Measurements from ENCODE around the gene TIMM22. TPM values are rescaled to one million over a fixed set of nuclear protein-coding genes. Genes with fewer than 3 reads are reported as not detected.
A peak's percentile ranks its signal among the peaks of the same experiment; 100 is the strongest.

Gene TIMM22
- total RNA-seq, 1 donor from 2014 or later, result 10.3 TPM

DNA sequence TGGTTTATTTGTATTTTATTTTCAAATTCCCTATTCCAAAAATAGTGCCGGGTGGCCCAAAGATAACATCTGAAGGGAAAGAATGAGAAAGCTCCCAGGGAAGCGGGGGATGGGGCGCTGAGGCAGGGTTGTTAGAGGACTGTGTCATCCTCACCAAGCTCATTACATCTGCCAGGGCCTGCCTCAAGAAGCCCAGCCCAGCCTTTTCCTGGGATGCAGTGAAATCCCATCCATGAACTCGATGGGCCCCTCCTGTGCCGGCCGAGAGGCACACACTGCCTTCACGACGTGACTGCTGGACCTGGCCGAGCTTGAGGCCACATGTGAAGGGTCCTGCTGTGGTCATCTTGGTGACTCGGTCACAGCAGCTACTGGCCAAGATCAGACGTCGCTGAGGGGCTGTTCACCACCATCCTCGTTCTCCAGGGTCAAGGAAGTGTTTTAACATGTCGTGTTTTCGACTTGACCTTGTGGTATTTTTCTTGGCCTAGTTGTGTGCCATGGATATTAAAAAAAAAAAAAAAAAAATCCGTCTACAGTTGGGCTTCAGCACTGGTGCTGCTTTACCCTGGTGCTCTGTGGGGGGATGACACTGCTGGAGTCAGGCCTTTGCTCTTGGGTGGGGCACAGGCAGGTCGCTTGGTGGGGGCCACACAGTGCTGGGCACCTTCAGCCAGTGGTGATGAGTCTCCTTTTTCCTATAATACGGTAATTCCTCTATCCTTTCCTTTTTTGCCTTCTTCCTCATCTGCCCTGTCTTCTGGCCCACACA is 4.9 kb downstream of the TIMM22 start:
- Mint-ChIP-seq H3K9me3 (ENCODE audit: low read depth) (no peaks in the 10 kb centered on the region), H3K4me3 (ENCODE audit: unreplicated experiment) (peak overlapping the region; percentile 37), H3K27me3 (ENCODE audit: low read depth) (no peaks in the 10 kb centered on the region), H3K4me1 (ENCODE audit: low read depth) (peaks cover 77% of the 10 kb centered on the region), H3K36me3 (ENCODE audit: low read depth) (peaks cover 25% of the 10 kb centered on the region), H3K27ac (ENCODE audit: unreplicated experiment) (peak overlapping the region; percentile 97)
- DNase-seq (ENCODE audit: low spot score), result no peak
- TF ChIP-seq, protein P1, sequence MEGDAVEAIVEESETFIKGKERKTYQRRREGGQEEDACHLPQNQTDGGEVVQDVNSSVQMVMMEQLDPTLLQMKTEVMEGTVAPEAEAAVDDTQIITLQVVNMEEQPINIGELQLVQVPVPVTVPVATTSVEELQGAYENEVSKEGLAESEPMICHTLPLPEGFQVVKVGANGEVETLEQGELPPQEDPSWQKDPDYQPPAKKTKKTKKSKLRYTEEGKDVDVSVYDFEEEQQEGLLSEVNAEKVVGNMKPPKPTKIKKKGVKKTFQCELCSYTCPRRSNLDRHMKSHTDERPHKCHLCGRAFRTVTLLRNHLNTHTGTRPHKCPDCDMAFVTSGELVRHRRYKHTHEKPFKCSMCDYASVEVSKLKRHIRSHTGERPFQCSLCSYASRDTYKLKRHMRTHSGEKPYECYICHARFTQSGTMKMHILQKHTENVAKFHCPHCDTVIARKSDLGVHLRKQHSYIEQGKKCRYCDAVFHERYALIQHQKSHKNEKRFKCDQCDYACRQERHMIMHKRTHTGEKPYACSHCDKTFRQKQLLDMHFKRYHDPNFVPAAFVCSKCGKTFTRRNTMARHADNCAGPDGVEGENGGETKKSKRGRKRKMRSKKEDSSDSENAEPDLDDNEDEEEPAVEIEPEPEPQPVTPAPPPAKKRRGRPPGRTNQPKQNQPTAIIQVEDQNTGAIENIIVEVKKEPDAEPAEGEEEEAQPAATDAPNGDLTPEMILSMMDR (IDR thresholded peaks at IDR 0.05), result no peak

- H3K9me3 Mint-ChIP-seq (ENCODE audit: low read depth), result no peaks in the 10 kb centered on the region
- H3K4me1 Mint-ChIP-seq (ENCODE audit: low read depth), result peaks cover 77% of the 10 kb centered on the region
- TF ChIP-seq, protein P1 (IDR thresholded peaks at IDR 0.05), result peak; percentile 24
- H3K27ac Mint-ChIP-seq (ENCODE audit: unreplicated experiment), result peak overlapping the region; percentile 97
- no peaks in the 10 kb centered on the region for H3K27me3 Mint-ChIP-seq (ENCODE audit: low read depth)
- H3K36me3 Mint-ChIP-seq (ENCODE audit: low read depth), result peaks cover 25% of the 10 kb centered on the region
- DNase-seq (ENCODE audit: low spot score), result no peak
- peak overlapping the region; percentile 33 for H3K4me3 Mint-ChIP-seq (ENCODE audit: unreplicated experiment)
These were observed 5.5 kb downstream of the TIMM22 start for GRCh38 chr17:1002412-1002753.

DNA sequence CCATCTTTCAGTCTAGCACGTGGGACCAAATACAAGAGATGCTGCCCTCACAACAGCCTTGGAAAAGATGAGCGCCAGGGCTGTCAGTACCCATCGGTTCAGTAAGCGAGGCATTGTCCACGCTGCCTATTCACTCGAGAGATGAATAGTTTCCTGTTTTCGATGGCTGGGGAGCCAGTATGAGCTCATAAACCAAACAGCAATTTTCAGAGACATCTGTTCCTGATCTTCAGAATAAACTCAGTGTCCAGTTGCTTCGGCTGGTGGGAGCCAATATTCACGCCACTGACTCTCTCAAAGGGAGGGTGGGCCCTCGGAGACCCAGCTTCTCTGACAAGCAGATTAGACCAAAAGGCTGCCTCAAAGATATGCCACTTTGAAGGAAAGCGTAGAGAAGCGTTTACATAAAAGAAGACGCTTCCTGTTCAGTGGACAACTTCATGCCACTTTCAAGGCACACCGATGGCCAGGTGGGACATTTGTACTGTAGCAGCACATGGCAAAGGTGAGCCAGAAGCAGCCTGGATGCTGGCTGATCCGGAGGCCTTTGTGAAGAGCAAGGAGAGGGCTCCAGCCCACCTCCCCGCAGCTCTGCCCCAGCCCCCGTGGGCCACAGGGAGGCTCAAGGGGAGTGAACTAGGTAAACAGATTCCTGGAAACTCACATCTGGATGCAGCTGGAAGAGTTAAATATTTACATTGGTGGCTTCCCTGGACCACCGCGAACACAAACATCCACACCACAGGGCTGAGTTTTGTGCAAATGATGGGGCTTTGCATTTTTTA is 6.0 kb downstream of the TIMM22 start:
- Mint-ChIP-seq H3K4me1 (ENCODE audit: low read depth) (peaks cover 73% of the 10 kb centered on the region), H3K4me3 (ENCODE audit: unreplicated experiment) (peak overlapping the region; percentile 25), H3K9me3 (ENCODE audit: low read depth) (no peaks in the 10 kb centered on the region), H3K36me3 (ENCODE audit: low read depth) (peaks cover 26% of the 10 kb centered on the region), H3K27me3 (ENCODE audit: low read depth) (no peaks in the 10 kb centered on the region), H3K27ac (ENCODE audit: unreplicated experiment) (peak overlapping the region; percentile 97)
- TF ChIP-seq, protein P1 (IDR thresholded peaks at IDR 0.05), result no peak
- DNase-seq (ENCODE audit: low spot score), result no peak

DNA sequence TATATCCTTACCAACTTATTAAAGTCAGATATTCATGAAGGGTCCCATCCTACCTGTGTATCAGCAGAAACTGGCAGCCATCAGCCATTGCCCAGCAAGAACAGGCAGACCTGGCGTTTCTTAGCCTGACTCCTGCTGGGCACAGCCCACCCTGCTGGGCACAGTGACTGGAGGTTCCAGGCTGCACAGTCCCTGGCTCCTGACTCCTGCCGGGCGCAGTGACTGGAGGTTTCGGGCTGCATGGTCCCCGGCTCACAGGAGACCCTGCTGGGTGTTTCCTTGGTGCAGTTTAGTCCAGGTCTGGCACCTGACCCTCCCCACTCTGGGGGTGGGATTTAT is 6.7 kb downstream of the TIMM22 start:
- Mint-ChIP-seq H3K36me3 (ENCODE audit: low read depth) (peaks cover 27% of the 10 kb centered on the region), H3K27ac (ENCODE audit: unreplicated experiment) (peak overlapping the region; percentile 97), H3K9me3 (ENCODE audit: low read depth) (no peaks in the 10 kb centered on the region), H3K4me1 (ENCODE audit: low read depth) (peaks cover 67% of the 10 kb centered on the region), H3K4me3 (ENCODE audit: unreplicated experiment) (no peak overlapping the region), H3K27me3 (ENCODE audit: low read depth) (no peaks in the 10 kb centered on the region)
- no peak for DNase-seq (ENCODE audit: low spot score)
- TF ChIP-seq, protein P1 (IDR thresholded peaks at IDR 0.05), result no peak

- peak overlapping the region; percentile 66 for H3K27ac Mint-ChIP-seq (ENCODE audit: unreplicated experiment)
- H3K4me3 Mint-ChIP-seq (ENCODE audit: unreplicated experiment), result no peak overlapping the region
- TF ChIP-seq, protein P1 (IDR thresholded peaks at IDR 0.05), result no peak
- H3K9me3 Mint-ChIP-seq (ENCODE audit: low read depth), result no peaks in the 10 kb centered on the region
- peaks cover 61% of the 10 kb centered on the region for H3K4me1 Mint-ChIP-seq (ENCODE audit: low read depth)
- peaks cover 27% of the 10 kb centered on the region for H3K36me3 Mint-ChIP-seq (ENCODE audit: low read depth)
- DNase-seq (ENCODE audit: low spot score), result no peak
- H3K27me3 Mint-ChIP-seq (ENCODE audit: low read depth), result no peaks in the 10 kb centered on the region
These were observed 7.2 kb downstream of the TIMM22 start for GRCh38 chr17:1003972-1004768.

All from chondrocyte (in vitro differentiated cells).